ENCODE results near the gene UBR4. TPM values are rescaled to one million over a fixed set of nuclear protein-coding genes. Genes with fewer than 3 reads are reported as not detected.

Gene UBR4
- total and polyA plus RNA-seq, 12 donors: 82.3 to 278 (median 119) TPM

- TF ChIP-seq POLR2A (IDR thresholded peaks at IDR 0.05): no peak
- TF ChIP-seq CTCF (IDR thresholded peaks at IDR 0.05): no peak
- no peak overlapping the region for H3K4me3 ChIP-seq
- 79 to 91% (median 84%) methylated on average over 2 of the region's 2 CpGs for WGBS, 4 donors
- intact Hi-C loops (cut with DNase I): loop anchor here in 1 of 2 donors (10.0 kb wide), 1 partner anchor 57 kb away; no protein-coding TSS in a partner anchor
- H3K27me3 ChIP-seq: no peaks in the 10 kb centered on the region
- H3K4me1 ChIP-seq (replicated peaks in 1 of 2): no peaks in the 10 kb centered on the region
- H3K36me3 ChIP-seq (replicated peaks in 1 of 2): peaks cover 0 to 76% of the 10 kb centered on the region in 2 donors
- no peaks in the 10 kb centered on the region for H3K9me3 ChIP-seq (replicated peaks in 1 of 3)
- H3K27ac ChIP-seq: no peak overlapping the region
- DNase-seq: no peak
Observed at GRCh38 chr1:19177811-19178210, 32.3 kb downstream of the UBR4 start.

- intact Hi-C loops (cut with DNase I): loop anchor here in 1 of 2 donors (10.0 kb wide), 1 partner anchor 65 kb away; no protein-coding TSS in a partner anchor
- H3K36me3 ChIP-seq (replicated peaks in 1 of 2): peaks cover 0 to 100% of the 10 kb centered on the region in 2 donors
Observed at GRCh38 chr1:19169642-19170041, 40.4 kb downstream of the UBR4 start.

GRCh38 chr1:19167140-19167539, 42.9 kb downstream of the UBR4 start:
- peaks cover 0 to 100% of the 10 kb centered on the region in 2 donors for H3K36me3 ChIP-seq (replicated peaks in 1 of 2)
- no peak overlapping the region for H3K27ac ChIP-seq
- no peak overlapping the region for H3K4me3 ChIP-seq
- DNase-seq: no peak
- TF ChIP-seq POLR2A (IDR thresholded peaks at IDR 0.05) (no peak), CTCF (IDR thresholded peaks at IDR 0.05) (no peak)
- WGBS, 4 donors: 87 to 90% (median 90%) methylated on average over 6 of the region's 6 CpGs
- intact Hi-C loops (cut with DNase I): no loop called here
- H3K27me3 ChIP-seq: no peaks in the 10 kb centered on the region
- H3K4me1 ChIP-seq (replicated peaks in 1 of 2): peaks cover 0 to 4% of the 10 kb centered on the region in 2 donors
- H3K9me3 ChIP-seq (replicated peaks in 1 of 3): no peaks in the 10 kb centered on the region

More at GRCh38 chr1:19169642-19170041, 40.4 kb downstream of the UBR4 start:
- TF ChIP-seq POLR2A (IDR thresholded peaks at IDR 0.05): no peak
- TF ChIP-seq CTCF (IDR thresholded peaks at IDR 0.05): no peak
- no peak overlapping the region for H3K4me3 ChIP-seq
- H3K4me1 ChIP-seq (replicated peaks in 1 of 2): peaks cover 0 to 4% of the 10 kb centered on the region in 2 donors
- H3K27me3 ChIP-seq: no peaks in the 10 kb centered on the region
- H3K27ac ChIP-seq: no peak overlapping the region
- WGBS, 4 donors: 57 to 67% (median 63%) methylated on average over 2 of the region's 2 CpGs
- no peak for DNase-seq
- H3K9me3 ChIP-seq (replicated peaks in 1 of 3): no peaks in the 10 kb centered on the region

GRCh38 chr1:19166066-19166465, 44.0 kb downstream of the UBR4 start:
- WGBS, 4 donors: 63 to 64% (median 64%) methylated on average over 3 of the region's 3 CpGs
- TF ChIP-seq POLR2A (IDR thresholded peaks at IDR 0.05) (no peak), CTCF (IDR thresholded peaks at IDR 0.05) (no peak)
- intact Hi-C loops (cut with DNase I): no loop called here
- peaks cover 0 to 4% of the 10 kb centered on the region in 2 donors for H3K4me1 ChIP-seq (replicated peaks in 1 of 2)
- no peaks in the 10 kb centered on the region for H3K9me3 ChIP-seq (replicated peaks in 1 of 3)
- H3K4me3 ChIP-seq: no peak overlapping the region
- DNase-seq: no peak
- H3K27ac ChIP-seq: no peak overlapping the region
- H3K36me3 ChIP-seq (replicated peaks in 1 of 2): peaks cover 0 to 100% of the 10 kb centered on the region in 2 donors
- H3K27me3 ChIP-seq: no peaks in the 10 kb centered on the region
